ENCODE measurements around the gene OPA1. TPM values are rescaled to one million over a fixed set of nuclear protein-coding genes. Genes with fewer than 3 reads are reported as not detected.

OPA1 gene
- total and polyA plus RNA-seq, 2 of the 8 experiments (the other 6 are each of a cell fraction or from before 2014, with no cell fraction given) = 20.3 to 109 TPM

DNA sequence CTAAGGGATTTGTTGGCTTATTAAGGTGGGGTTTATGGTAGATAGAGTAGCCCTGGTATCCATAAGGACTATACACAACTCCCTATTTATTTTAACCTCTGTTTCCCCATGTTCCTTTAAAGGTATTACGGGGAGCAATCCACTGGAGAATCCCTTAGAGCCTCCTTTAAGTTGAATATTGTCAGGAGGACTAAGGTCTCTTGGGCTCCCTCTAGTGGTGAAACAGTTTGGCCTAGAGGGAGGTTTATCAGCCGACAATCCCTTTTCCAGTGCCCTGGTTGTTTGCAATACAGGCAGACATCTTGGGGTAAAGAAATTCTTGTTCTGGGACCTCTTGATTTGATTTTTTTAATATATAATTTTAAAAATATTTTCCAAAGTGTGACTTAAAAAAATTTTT is 12.9 kb downstream of the OPA1 start:
- H3K9ac ChIP-seq (replicated peaks in 1 of 4; ENCODE audit: extremely low read depth in 1 of 4, low read depth in 3 of 4, low read length in 3 of 4) = no peak overlapping the region
- no peak overlapping the region for H2BK12ac ChIP-seq (ENCODE audit: low read depth, low read length)
- H3K36me3 ChIP-seq (ENCODE audit: control insufficient read depth in 2 of 4, insufficient read depth in 4 of 4, low read length in 3 of 4) = no peaks in the 10 kb centered on the region; a peak in 2 of 8 replicates
- ChIA-PET CTCF (ENCODE audit: partially characterized antibody) (no interaction called here), POLR2A (ENCODE audit: partially characterized antibody) (no interaction called here)
- no peak overlapping the region for H3K14ac ChIP-seq (ENCODE audit: insufficient read length)
- H3K9me3 ChIP-seq (ENCODE audit: insufficient read depth in 2 of 2, low read depth in 1 of 2, low read length in 1 of 2) = peaks cover 0 to 4% of the 10 kb centered on the region in 2 experiments; a peak in 1 of 4 replicates
- H2AK5ac ChIP-seq (ENCODE audit: low read depth, low read length) = no peak overlapping the region
- peaks cover 5 to 45% of the 10 kb centered on the region in 2 experiments; a peak in 3 of 4 replicates for H3K79me2 ChIP-seq (ENCODE audit: control insufficient read depth in 1 of 2, insufficient read depth in 2 of 2, low read length in 2 of 2)
- H4K20me1 ChIP-seq (replicated peaks in 1 of 2; ENCODE audit: control insufficient read depth in 1 of 2, insufficient read depth in 2 of 2, low read length in 2 of 2) = peaks cover 0 to 2% of the 10 kb centered on the region in 2 experiments
- peak; percentile 29 to 68 for DNase-seq (ENCODE audit: low read depth in 1 of 2, low spot score in 2 of 2)
- H3K4ac ChIP-seq (replicated peaks; ENCODE audit: insufficient read length, low read depth, low read length) = no peak overlapping the region
- no peak overlapping the region for H4K8ac ChIP-seq (ENCODE audit: extremely low read depth, insufficient read depth, low read length)
- no peaks in the 10 kb centered on the region for H3K27me3 ChIP-seq (replicated peaks in 1 of 4; ENCODE audit: control insufficient read depth in 3 of 4, extremely low read depth in 1 of 4, insufficient read depth in 3 of 4, low read length in 3 of 4)
- H2BK20ac ChIP-seq (ENCODE audit: low read length) = no peak overlapping the region
- no peak overlapping the region for H2BK5ac ChIP-seq (ENCODE audit: low read depth, low read length)
- no peak overlapping the region for H2AFZ ChIP-seq (ENCODE audit: low read length)
- H3K23me2 ChIP-seq (ENCODE audit: low read depth, low read length) = no peaks in the 10 kb centered on the region
- H2BK15ac ChIP-seq (ENCODE audit: low read length) = no peak overlapping the region
- H3K4me1 ChIP-seq (replicated peaks in 1 of 4; ENCODE audit: control insufficient read depth in 3 of 4, insufficient read depth in 4 of 4, low read length in 3 of 4) = no peaks in the 10 kb centered on the region
- no peak overlapping the region for H3K4me2 ChIP-seq (ENCODE audit: insufficient read depth in 1 of 2, low read depth in 2 of 2, low read length in 2 of 2)
- no peak overlapping the region for H4K5ac ChIP-seq (ENCODE audit: insufficient read length, low read depth, low read length)
- peaks cover 4% of the 10 kb centered on the region for H3K79me1 ChIP-seq (ENCODE audit: low read depth, low read length)
- H2BK120ac ChIP-seq (replicated peaks; ENCODE audit: low read depth, low read length) = no peak overlapping the region
- H3K56ac ChIP-seq (replicated peaks; ENCODE audit: insufficient read length, low read depth, low read length) = no peak overlapping the region
- WGBS, 2 experiments (ENCODE audit: extremely low coverage in 1 of 2, insufficient coverage in 1 of 2, insufficient read length in 1 of 2, insufficient replicate concordance in 2 of 2, low coverage in 1 of 2, low lambda C conversion rate in 2 of 2, missing lambda C conversion rate in 1 of 2) = 72% methylated on average over 2 of the region's 2 CpGs; no CpG with 5 or more reads in 1 of the 2 experiments
- peak; percentile 32 for FAIRE-seq
- peak; percentile 43 to 47; a peak in 3 of 4 replicates for TF ChIP-seq RAD21 (IDR thresholded peaks at IDR 0.05 in 1 of 2, conservative IDR thresholded peaks at IDR 0.05 in 1 of 2; ENCODE audit: low read depth in 2 of 2, low read length in 2 of 2)
- TF ChIP-seq ZNF274 (IDR thresholded peaks at IDR 0.05; ENCODE audit: borderline replicate concordance, extremely low read depth, low read length) = no peak
- no peak for TF ChIP-seq RFX5 (IDR thresholded peaks at IDR 0.05; ENCODE audit: borderline replicate concordance, low read depth, low read length)
- TF ChIP-seq CTCF (IDR thresholded peaks at IDR 0.05; ENCODE audit: control extremely low read depth in 1 of 3, insufficient read depth in 1 of 3, low read depth in 1 of 3, low read length in 3 of 3) = peak in 2 of 3 experiments; percentile 62 to 75; a peak in 3 of 4 replicates
- TF ChIP-seq YY1 (IDR thresholded peaks at IDR 0.05; ENCODE audit: low read depth, low read length) = peak; percentile 72; the same call in 1 of the 2 replicates
- no peak for TF ChIP-seq POLR2AphosphoS5 (IDR thresholded peaks at IDR 0.05; ENCODE audit: low read depth, low read length)
- TF ChIP-seq EP300 (IDR thresholded peaks at IDR 0.05; ENCODE audit: borderline replicate concordance in 1 of 2, low read depth in 2 of 2, low read length in 2 of 2) = no peak
- 0 out of 2 replicates have a peak, but pooled peaks have one; percentile 2 for TF ChIP-seq CEBPB (IDR thresholded peaks at IDR 0.05; ENCODE audit: low read depth, low read length)
- no peak overlapping the region for H3K23ac ChIP-seq (ENCODE audit: insufficient read length)
- H3K18ac ChIP-seq (ENCODE audit: extremely low read depth, low read length) = no peak overlapping the region
- no peak overlapping the region for H3K4me3 ChIP-seq (ENCODE audit: extremely low read depth in 1 of 4, insufficient read depth in 2 of 4, low read depth in 3 of 4, low read length in 4 of 4)
- H3K27ac ChIP-seq (ENCODE audit: low read depth, low read length) = no peak overlapping the region
- no peak overlapping the region for H4K91ac ChIP-seq (replicated peaks; ENCODE audit: insufficient read length, low read length)

All from H1 (cell line).